ENCODE data around the gene DLG3. TPM values are rescaled to one million over a fixed set of nuclear protein-coding genes. Genes with fewer than 3 reads are reported as not detected.

Gene DLG3
- total RNA-seq, 5 donors from 2014 or later (not counting 1 experiment from before 2014, with no cell fraction given) = 6.2 to 14.1 (median 10.3) TPM

DNA sequence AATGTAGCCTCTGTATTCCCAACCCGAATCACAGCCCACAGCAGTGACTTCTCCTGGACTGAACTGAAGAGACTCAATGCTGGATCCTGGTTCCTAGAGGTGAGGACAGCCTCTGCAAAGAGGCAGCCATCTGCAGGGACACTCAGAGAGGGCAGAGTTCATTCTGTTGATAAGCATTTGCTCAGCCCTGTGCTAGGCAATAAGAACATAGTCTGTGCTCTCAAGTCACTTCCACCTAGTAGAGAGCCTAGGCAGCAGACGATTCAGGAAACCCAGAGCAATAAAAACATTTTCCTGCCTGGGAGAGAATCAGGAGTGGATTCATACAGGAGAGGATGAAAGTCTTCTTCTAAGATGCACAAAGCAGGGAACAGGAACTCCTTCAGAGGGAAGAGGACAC, 17.3 kb upstream of the DLG3 start:
- H3K4me3 Mint-ChIP-seq = no peak overlapping the region
- no peak overlapping the region for H3K4me3 ChIP-seq (ENCODE audit: control insufficient read depth in 1 of 2, extremely low read depth in 1 of 2, low read length in 1 of 2)
- no peaks in the 10 kb centered on the region for H3K9me3 Mint-ChIP-seq
- peaks cover 2 to 15% of the 10 kb centered on the region in 2 donors for H3K27me3 Mint-ChIP-seq
- no peak overlapping the region for H3K27ac ChIP-seq (ENCODE audit: low read length)
- no peaks in the 10 kb centered on the region for H3K36me3 ChIP-seq (ENCODE audit: control insufficient read depth in 2 of 2, extremely low read depth in 1 of 2, insufficient read depth in 1 of 2, low read length in 1 of 2)
- CTCF ChIA-PET = no interaction called here
- H3K4me1 ChIP-seq (ENCODE audit: control insufficient read depth in 1 of 2, extremely low read depth in 1 of 2, insufficient read depth in 2 of 2, low read length in 2 of 2) = no peaks in the 10 kb centered on the region
- no peaks in the 10 kb centered on the region for H3K9me3 ChIP-seq
- DNase-seq (no peak), ATAC-seq (replicated peaks in 1 of 4) (no peak)
- no peak overlapping the region for H3K27ac Mint-ChIP-seq
- POLR2A ChIA-PET = no interaction called here
- H3K4me1 Mint-ChIP-seq = no peaks in the 10 kb centered on the region
- H3K36me3 Mint-ChIP-seq = no peaks in the 10 kb centered on the region
- no peaks in the 10 kb centered on the region for H3K27me3 ChIP-seq (replicated peaks in 1 of 2; ENCODE audit: control insufficient read depth in 2 of 2, extremely low read depth in 1 of 2, insufficient read depth in 2 of 2, low read length in 1 of 2)
- no CpG with 5 or more reads among the region's 2 CpGs for WGBS (ENCODE audit: insufficient coverage)

DNA sequence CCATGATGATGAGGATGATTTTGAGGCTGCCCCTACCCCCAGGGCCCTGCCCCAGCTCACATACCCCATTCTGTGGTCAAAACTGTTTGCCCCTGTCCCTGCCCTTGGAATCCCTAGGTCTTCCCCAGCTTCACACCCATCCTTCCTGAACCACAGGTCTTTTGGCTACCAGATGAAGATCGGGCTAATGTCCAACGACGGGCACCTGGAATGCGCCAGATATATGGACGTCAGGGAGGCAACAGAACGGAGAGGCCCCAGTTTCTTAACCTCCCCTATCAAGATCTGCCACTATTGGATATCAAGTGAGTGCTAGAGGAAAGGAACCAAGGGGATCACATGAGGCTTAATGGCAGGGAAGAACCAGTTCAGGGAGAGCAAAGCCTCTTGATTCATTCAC, 14.9 kb upstream of the DLG3 start:
- POLR2A ChIA-PET = no interaction called here
- no peaks in the 10 kb centered on the region for H3K36me3 Mint-ChIP-seq
- H3K4me1 Mint-ChIP-seq = peaks cover 2 to 11% (median 6%) of the 10 kb centered on the region in 3 donors
- no peak overlapping the region for H3K4me3 Mint-ChIP-seq
- no peaks in the 10 kb centered on the region for H3K36me3 ChIP-seq (ENCODE audit: control insufficient read depth in 2 of 2, extremely low read depth in 1 of 2, insufficient read depth in 1 of 2, low read length in 1 of 2)
- H3K9me3 ChIP-seq = no peaks in the 10 kb centered on the region
- peaks cover 0 to 15% of the 10 kb centered on the region in 2 donors for H3K27me3 Mint-ChIP-seq
- ATAC-seq (replicated peaks in 1 of 4) (no peak), DNase-seq (no peak)
- peaks cover 0 to 2% of the 10 kb centered on the region in 2 experiments for H3K27me3 ChIP-seq (replicated peaks in 1 of 2; ENCODE audit: control insufficient read depth in 2 of 2, extremely low read depth in 1 of 2, insufficient read depth in 2 of 2, low read length in 1 of 2)
- H3K27ac Mint-ChIP-seq = no peak overlapping the region
- no peaks in the 10 kb centered on the region for H3K9me3 Mint-ChIP-seq
- peaks cover 0 to 8% of the 10 kb centered on the region in 2 experiments for H3K4me1 ChIP-seq (ENCODE audit: control insufficient read depth in 1 of 2, extremely low read depth in 1 of 2, insufficient read depth in 2 of 2, low read length in 2 of 2)
- CTCF ChIA-PET = no interaction called here
- H3K27ac ChIP-seq (ENCODE audit: low read length) = no peak overlapping the region
- no CpG with 5 or more reads among the region's 6 CpGs for WGBS (ENCODE audit: insufficient coverage)
- no peak overlapping the region for H3K4me3 ChIP-seq (ENCODE audit: control insufficient read depth in 1 of 2, extremely low read depth in 1 of 2, low read length in 1 of 2)

DNA sequence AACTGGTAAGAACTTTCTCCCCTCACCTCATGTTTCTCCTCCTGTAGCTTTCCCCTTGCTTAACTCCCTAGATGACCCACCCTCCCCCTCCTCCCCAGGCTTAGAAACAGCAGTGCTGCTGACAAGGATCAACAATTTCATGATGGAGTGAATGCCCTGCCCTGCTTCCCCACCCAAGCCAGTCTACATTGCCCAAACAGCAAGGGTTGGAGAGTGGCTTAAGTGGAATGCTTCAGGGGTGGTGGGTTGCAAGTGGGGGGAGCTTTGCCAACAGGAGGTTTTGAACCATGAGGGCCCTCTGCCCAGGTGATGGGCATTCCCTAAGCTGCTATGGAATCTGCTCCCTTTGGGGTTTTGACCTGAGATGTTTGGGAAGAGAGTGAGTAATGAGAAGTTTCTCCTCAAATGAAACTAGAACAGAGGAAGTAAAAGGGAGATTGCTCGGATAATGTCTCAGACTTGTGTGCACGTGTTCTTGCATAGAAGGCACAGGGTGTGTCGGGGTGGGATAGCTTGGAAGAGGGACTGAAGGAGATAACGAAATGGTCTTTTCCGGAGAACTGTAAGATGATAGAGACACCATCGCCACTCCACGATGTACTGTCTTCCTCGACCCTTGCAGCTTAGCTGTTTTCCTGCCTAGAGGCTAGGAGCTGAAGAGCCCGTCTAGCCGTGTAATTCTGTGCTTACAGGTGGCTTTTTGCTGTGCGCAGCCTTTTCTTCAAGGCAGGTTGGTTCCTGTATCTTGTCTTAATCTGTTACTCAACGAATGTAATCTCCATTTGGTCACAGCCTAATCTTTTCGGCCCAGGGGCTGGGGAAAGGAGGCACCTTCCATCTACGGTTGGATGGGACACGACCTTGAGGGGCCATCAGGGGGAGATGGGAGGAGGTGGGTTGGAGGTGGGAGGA, 11.4 kb upstream of the DLG3 start:
- DNase-seq = no peak
- Mint-ChIP-seq H3K4me1 (peaks cover 7 to 17% (median 10%) of the 10 kb centered on the region in 3 donors), H3K36me3 (no peaks in the 10 kb centered on the region), H3K27me3 (peaks cover 0 to 36% of the 10 kb centered on the region in 2 donors), H3K27ac (peak overlapping the region; percentile 81 to 88), H3K9me3 (no peaks in the 10 kb centered on the region), H3K4me3 (peak overlapping the region; percentile 86 to 90 (median 87))
- Histone ChIP-seq H3K4me3 (ENCODE audit: control insufficient read depth in 1 of 2, extremely low read depth in 1 of 2, low read length in 1 of 2) (peak overlapping the region in 1 of 2 donors; percentile 86), H3K4me1 (ENCODE audit: control insufficient read depth in 1 of 2, extremely low read depth in 1 of 2, insufficient read depth in 2 of 2, low read length in 2 of 2) (peaks cover 0 to 15% of the 10 kb centered on the region in 2 experiments), H3K27ac (ENCODE audit: low read length) (peak overlapping the region; percentile 58), H3K36me3 (ENCODE audit: control insufficient read depth in 2 of 2, extremely low read depth in 1 of 2, insufficient read depth in 1 of 2, low read length in 1 of 2) (no peaks in the 10 kb centered on the region), H3K9me3 (no peaks in the 10 kb centered on the region), H3K27me3 (replicated peaks in 1 of 2; ENCODE audit: control insufficient read depth in 2 of 2, extremely low read depth in 1 of 2, insufficient read depth in 2 of 2, low read length in 1 of 2) (peaks cover 0 to 8% of the 10 kb centered on the region in 2 experiments)
- CTCF ChIA-PET = interaction anchor here (0.5 to 2.4 kb wide), 9 partner anchors 11 to 1894 kb away, joined by 3 to 9 read pairs (median 3); partner anchors contain the start of genes KIF4A (in 1 of the 2) and PDZD11 (in 1 of the 2)
- ATAC-seq (replicated peaks in 1 of 4) = peak in 1 of 4 experiments; percentile 4
- POLR2A ChIA-PET = interaction anchor here in 1 of 2 donors (0.6 kb wide), 1 partner anchor 23 kb away, joined by 3 read pairs; no protein-coding TSS in a partner anchor
- WGBS (ENCODE audit: insufficient coverage) = 88% methylated on average over 4 of the region's 15 CpGs

DNA sequence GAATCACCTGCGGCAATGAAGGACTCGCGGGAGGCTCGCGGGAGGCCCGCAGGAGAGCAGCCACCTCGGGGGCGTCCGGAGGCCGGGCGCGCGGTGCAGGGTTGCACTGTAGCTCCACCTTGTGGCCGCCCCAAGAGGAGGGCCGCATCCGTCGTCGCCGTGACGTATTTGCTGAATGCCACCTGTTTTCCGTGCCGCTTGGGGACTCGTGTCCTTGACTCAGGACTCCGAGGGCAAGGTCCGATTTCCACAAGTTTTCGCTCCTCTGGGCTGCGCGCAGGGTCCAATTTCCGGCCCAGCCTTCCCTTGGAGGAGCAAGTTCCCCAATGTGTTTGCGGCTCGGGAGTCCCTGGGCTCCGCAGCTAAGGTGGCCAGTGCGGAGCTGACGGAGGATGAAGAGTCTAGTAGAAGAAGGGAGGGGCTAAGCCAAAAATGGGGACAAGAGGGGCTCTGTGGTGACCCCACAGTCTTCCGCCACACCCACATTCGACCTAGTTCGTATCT, 10.7 kb upstream of the DLG3 start:
- H3K9me3 Mint-ChIP-seq = no peaks in the 10 kb centered on the region
- Histone ChIP-seq H3K27me3 (replicated peaks in 1 of 2; ENCODE audit: control insufficient read depth in 2 of 2, extremely low read depth in 1 of 2, insufficient read depth in 2 of 2, low read length in 1 of 2) (peaks cover 0 to 8% of the 10 kb centered on the region in 2 experiments), H3K27ac (ENCODE audit: low read length) (peak overlapping the region; percentile 82), H3K9me3 (no peaks in the 10 kb centered on the region), H3K4me3 (ENCODE audit: control insufficient read depth in 1 of 2, extremely low read depth in 1 of 2, low read length in 1 of 2) (peak overlapping the region; percentile 72 to 86), H3K4me1 (ENCODE audit: control insufficient read depth in 1 of 2, extremely low read depth in 1 of 2, insufficient read depth in 2 of 2, low read length in 2 of 2) (peaks cover 0 to 17% of the 10 kb centered on the region in 2 experiments), H3K36me3 (ENCODE audit: control insufficient read depth in 2 of 2, extremely low read depth in 1 of 2, insufficient read depth in 1 of 2, low read length in 1 of 2) (no peaks in the 10 kb centered on the region)
- peak; percentile 41 to 87 (median 67) for DNase-seq
- H3K4me1 Mint-ChIP-seq = peaks cover 7 to 24% (median 10%) of the 10 kb centered on the region in 3 donors
- ChIA-PET CTCF (interaction anchor here (0.8 to 2.9 kb wide), 7 partner anchors 13 to 301 kb away, joined by 3 to 14 read pairs (median 7); partner anchors contain the start of genes IGBP1 (in 1 of the 2), KIF4A (in 1 of the 2) and PDZD11 (in 1 of the 2)), POLR2A (interaction anchor here in 1 of 2 donors (0.6 kb wide), 1 partner anchor 22 kb away, joined by 3 read pairs; no protein-coding TSS in a partner anchor)
- WGBS (ENCODE audit: insufficient coverage) = 0% methylated on average over 16 of the region's 37 CpGs
- peaks cover 0 to 34% of the 10 kb centered on the region in 2 donors for H3K27me3 Mint-ChIP-seq
- peak overlapping the region; percentile 81 to 88 for H3K27ac Mint-ChIP-seq
- peak overlapping the region; percentile 86 to 90 (median 87) for H3K4me3 Mint-ChIP-seq
- peak; percentile 80 to 86 (median 84) for ATAC-seq (replicated peaks in 1 of 4)
- H3K36me3 Mint-ChIP-seq = no peaks in the 10 kb centered on the region

DNA sequence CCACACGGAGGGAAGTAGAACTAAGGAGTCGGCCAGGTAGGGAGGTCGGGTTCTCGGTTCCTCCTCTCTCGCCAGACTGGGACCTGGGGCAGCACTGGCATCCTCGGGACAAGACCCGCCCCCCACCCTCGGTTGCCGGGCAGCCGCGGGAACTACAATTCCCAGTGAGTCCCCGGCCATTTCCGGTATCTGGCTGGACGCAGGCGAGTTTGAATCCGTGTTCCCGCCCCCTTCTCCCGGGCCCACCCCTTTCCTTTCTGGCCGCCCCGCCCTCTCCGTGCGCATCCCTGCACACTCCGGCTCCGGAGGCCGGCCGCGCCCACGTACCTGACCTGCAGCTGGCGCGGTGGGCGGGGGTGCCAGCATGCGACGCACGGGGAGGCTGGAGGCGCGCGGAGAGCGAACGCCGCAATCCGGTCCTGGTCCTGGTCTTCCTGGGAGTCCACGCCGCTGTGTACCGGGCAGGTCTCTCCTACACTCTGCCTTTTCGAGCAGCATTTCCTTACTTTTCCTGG, 10.2 kb upstream of the DLG3 start:
- no peaks in the 10 kb centered on the region for H3K9me3 ChIP-seq
- peaks cover 0 to 19% of the 10 kb centered on the region in 2 experiments for H3K4me1 ChIP-seq (ENCODE audit: control insufficient read depth in 1 of 2, extremely low read depth in 1 of 2, insufficient read depth in 2 of 2, low read length in 2 of 2)
- Mint-ChIP-seq H3K27ac (peak overlapping the region in 1 of 2 donors; percentile 88), H3K27me3 (peaks cover 0 to 35% of the 10 kb centered on the region in 2 donors), H3K9me3 (no peaks in the 10 kb centered on the region), H3K4me1 (peaks cover 7 to 29% (median 13%) of the 10 kb centered on the region in 3 donors), H3K4me3 (peak overlapping the region; percentile 86 to 90 (median 87)), H3K36me3 (no peaks in the 10 kb centered on the region)
- POLR2A ChIA-PET = no interaction called here
- WGBS (ENCODE audit: insufficient coverage) = 0% methylated on average over 33 of the region's 45 CpGs
- H3K36me3 ChIP-seq (ENCODE audit: control insufficient read depth in 2 of 2, extremely low read depth in 1 of 2, insufficient read depth in 1 of 2, low read length in 1 of 2) = no peaks in the 10 kb centered on the region
- peak; percentile 47 to 65 (median 54) for ATAC-seq (replicated peaks in 1 of 4)
- peak overlapping the region; percentile 72 to 86 for H3K4me3 ChIP-seq (ENCODE audit: control insufficient read depth in 1 of 2, extremely low read depth in 1 of 2, low read length in 1 of 2)
- H3K27ac ChIP-seq (ENCODE audit: low read length) = peak overlapping the region; percentile 82
- CTCF ChIA-PET = interaction anchor here (1.0 to 2.9 kb wide), 5 partner anchors 13 to 301 kb away, joined by 3 to 14 read pairs (median 9); partner anchors contain the start of gene IGBP1 (in 1 of the 2)
- peak in 10 of 35 experiments; percentile 7 to 63 (median 36) for DNase-seq
- H3K27me3 ChIP-seq (replicated peaks in 1 of 2; ENCODE audit: control insufficient read depth in 2 of 2, extremely low read depth in 1 of 2, insufficient read depth in 2 of 2, low read length in 1 of 2) = peaks cover 0 to 8% of the 10 kb centered on the region in 2 experiments
